Measurements from ENCODE around the gene GPC4.

GPC4 gene

DNA sequence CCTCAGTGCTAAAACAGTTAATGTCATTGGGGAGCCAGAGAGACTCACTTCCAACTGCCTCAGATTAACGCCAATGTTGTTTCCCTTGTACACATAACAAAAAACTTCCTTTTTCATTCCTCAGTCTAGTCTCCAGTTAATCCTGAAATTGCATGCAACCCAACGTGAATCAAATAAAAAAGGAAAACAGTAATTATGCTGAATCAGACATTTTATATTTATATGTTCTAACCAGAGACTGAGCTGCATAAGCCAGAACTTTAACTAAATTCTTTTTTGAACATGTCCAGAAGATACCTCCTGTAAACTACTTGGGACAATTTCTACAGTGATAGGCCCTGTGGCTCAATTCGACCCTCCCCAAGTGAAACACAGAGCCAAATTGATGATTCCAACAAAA lies 4.7 kb downstream of the GPC4 start:
- no peak for DNase-seq

DNA sequence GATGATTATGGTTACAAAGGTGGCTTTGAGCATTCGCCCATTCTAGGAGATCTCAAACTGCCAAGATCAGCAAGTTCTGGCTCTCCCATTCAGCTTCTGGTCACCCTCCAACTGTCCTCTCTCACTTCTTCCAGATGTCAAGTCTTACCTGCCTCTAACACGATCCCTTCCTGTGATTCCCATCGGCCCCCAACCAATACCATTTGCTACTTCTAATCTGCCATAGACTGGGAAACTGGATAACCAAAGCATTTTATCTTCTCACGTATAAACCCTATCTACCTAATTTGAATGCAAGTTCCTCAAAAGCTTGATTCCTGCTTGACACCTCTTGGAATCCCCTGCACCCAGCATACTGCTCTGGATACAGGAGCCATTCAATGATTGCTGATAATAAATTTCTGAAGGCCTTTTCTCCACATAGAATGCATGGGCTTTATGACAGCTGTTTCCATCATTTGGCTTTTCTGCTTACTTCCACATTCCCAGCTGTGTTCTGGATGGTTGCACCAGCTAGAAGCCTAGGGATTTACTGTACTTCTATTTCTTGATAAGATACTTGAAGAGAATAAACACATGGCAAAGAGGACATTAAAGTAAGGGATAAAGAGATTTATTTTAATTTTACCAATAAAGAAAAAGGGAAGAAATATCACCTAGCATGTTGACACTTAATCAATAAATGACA lies 9.6 kb downstream of the GPC4 start:
- peak in 1 of 2 experiments; percentile 13 for DNase-seq

DNA sequence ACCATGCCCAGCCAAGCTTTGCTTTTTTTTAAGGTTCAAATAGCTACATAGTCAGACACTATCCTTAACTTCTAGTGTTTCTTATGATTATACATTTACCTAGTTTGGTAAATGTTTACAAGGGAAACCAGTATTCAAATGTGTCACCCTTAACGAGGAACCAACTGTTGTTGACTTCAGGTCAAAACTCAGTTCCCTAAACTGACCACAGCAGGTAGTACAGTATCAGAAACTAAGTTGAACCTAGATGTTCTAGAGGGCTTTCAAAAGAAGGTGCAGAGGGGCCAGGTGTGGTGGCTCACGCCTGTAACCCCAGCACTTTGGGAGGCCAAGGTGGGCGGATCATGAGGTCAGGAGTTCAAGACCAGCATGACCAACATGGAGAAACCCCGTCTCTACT lies 11.3 kb downstream of the GPC4 start:
- no peak for DNase-seq

DNA sequence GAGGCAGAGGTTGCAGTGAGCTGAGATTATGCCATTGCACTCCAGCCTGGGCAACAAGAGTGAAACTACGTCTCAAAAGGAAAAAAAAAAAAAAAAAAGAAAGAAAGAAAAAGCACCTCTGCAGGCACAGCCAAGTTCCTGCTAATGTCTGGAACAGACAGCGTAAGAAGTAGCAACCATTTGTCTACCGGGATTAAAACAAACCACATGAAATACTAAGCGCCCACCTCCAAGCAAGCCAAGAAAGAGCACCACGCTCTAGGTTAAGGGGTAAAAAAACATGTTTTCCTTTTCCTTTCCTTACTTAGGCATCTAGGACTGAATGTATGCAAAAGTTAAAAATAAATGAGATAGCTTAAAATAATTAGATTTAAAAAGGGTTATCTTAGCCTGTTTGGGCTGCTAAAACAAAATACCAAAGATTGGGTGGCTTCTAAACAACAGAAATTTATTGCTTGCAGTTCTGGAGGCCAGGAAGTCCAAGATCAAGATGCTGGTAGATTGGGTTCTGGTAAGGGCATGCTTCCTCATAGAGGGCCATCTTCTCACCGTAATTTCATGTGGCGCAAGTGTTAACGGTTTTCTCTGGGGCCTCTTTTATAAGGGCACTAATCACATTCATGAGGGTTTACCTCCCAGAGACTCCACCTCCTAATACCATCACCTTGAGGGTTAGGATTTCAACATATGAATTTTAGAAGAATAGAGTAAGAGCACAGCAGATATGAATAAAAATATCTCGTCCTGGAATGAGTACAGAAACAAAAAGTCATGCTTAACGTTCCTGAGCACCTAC lies 12.3 kb downstream of the GPC4 start:
- DNase-seq = no peak

DNA sequence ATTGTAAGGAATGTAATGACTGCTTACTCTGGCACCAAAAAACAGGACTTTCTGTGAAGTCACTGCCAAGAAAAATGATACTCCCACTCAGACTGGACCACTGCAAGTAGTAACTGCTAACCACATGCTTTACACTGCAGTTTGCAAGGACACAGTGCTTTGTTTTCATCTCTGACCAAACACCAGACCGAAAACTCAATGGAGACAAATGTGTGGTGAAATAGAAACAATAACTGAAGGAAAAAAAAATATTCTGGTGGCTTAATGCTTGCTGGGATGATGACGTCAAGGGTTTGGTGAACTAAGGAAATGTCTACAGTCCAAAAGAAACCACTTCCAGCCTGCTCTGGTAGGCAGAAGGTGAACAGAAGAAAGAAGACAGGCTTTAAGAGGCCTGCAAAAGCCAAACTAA lies 13.2 kb downstream of the GPC4 start:
- no peak for DNase-seq

DNA sequence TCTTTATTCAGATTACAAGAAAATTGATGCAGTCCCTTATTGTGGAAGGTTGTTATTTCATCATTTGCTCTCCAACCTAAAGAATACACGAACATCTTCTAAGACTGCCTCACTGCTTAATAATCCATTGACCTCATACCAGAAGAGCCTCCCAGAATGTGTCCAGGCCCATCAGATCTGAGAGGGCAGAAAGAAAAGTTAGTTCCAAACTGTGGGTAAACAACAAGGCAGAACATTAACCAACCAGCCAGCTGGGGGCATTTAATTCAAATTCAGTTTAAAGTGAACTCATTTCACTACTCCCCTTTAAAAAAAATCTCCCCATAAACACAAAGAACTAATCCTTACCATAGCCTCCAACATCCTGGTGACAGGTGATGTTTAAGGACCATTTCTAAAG lies 13.8 kb downstream of the GPC4 start:
- DNase-seq = no peak

DNA sequence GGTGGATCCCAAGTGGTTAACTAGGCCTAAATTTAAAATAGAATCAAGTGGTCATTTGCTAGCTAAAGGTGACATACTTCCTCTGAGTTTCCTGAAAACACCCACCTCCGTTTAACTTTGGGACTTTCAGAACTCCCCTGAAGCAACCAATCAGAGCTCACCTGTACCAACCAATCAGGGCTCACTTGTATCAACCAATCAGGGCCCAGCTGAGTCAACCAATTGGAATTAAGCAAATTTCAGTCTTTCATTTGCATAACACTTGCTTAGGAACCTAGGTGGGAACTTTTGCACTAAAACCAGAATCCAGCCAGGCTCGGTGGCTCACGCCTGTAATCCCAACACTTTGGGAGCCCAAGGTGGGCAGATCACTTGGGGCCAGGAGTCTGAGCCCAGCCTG lies 15.9 kb downstream of the GPC4 start:
- no peak for DNase-seq

DNA sequence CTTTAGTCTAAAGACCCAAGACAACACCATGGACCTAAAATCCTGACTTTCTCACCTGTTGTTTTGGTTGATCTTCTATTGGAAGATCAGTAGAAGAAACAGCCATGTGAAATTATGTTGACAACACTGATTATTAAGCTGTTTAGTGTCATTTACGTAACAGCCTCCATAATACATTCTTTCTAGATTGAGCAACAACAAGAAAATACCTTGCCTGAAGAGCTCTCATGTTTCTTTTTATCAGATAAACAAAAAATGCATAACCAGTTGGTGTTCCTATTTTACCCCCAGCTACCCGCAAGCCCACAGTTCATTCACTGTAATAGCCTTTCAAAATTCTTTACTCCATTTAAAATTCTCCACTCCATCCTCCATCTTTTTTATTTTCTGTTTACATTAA lies 20.5 kb downstream of the GPC4 start:
- no peak for DNase-seq

DNA sequence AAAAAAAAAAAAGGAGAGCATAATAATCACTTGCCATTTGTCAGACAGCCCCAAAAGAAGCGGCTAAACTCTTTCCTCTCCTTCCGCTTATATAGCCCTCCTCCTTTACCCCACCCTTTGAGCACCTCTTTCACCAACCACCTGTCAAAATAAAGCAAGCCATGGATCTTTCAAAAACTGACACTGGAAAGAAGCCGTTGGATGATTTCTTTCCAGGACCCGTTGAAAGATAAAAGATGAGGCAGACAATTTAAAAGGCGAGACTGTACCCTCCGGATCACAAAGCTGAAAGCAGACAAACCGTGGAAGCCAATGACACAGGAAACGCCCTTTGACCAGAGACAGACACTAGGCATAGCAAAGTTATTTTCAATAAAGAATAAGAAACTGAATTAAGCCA lies 22.6 kb downstream of the GPC4 start:
- no peak for DNase-seq

DNA sequence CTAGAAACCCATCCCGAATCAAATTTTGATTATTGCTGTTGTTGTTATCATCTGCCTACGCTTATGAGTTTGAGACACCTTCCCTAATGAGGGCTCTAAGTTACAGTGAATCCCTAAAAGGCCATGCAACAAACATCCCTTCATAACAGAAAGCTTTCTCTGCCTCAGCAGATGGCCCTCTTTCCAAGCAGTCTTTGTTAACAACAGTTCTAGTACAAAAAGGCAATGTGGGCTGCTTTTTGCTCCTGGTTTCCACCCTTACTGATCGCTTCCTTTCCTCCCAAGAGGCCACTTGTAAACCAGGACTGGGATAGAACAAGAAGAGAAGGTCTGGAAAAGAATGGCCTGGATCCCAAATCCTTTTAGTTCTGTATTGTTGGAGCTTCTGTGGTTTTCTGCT lies 24.2 kb downstream of the GPC4 start:
- no peak for DNase-seq

DNA sequence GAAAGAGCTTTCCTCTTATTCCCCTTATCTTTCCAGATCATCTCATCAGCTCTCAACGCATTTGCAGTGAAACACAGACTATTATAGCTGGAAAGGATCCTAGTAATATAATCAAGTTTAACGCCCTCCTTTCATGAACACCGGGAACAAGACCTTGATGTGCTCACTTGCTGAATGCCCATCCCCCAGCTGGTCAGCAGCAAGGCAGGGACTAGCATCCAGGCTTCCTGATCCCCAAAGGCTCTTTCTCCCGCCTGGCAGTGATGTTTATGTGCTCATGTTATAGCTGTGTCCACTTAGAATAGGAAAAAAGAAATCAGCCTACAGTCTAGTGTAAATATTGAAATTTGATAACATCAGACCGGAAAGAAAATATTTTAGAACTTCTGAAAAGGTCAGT lies 24.6 kb downstream of the GPC4 start:
- DNase-seq = no peak

DNA sequence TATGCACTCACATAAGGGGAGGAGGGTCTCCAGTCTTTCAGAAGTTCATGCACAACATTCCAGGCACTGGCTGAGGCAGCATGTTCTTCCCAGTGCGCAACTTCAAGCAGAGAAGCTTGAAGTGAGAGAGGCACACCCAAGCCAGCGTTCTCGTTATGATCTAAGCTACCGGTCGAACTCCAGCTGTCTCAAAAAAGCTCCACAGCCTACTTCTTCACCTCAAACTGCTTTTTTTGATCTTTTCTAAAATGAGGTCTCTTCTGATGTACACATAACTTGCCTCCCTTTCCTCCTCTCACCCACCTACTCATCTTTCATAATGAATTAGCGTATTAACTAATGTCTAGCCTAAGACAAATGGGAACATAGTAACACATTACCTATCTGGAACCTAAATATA lies 25.3 kb downstream of the GPC4 start:
- no peak for DNase-seq

DNA sequence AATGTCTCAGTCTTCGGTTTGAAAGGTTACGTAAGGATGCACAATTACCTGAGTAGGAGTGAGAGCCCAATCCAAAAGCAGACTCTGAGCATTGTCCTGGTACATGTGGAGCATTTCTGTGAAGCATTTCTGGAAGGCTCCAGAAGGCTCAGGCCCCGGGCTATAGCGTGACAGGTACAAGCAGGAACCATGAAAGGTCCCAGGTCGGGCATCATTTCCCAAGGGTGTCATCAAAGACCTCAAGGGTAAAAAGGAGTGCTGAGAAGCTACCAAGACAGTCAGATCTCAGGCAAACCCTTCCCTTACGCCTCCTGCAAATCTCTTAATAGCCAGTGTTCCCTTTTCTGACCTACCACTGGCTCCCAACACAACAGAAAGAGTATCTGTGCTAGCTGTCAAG lies 30.8 kb downstream of the GPC4 start:
- DNase-seq = no peak

DNA sequence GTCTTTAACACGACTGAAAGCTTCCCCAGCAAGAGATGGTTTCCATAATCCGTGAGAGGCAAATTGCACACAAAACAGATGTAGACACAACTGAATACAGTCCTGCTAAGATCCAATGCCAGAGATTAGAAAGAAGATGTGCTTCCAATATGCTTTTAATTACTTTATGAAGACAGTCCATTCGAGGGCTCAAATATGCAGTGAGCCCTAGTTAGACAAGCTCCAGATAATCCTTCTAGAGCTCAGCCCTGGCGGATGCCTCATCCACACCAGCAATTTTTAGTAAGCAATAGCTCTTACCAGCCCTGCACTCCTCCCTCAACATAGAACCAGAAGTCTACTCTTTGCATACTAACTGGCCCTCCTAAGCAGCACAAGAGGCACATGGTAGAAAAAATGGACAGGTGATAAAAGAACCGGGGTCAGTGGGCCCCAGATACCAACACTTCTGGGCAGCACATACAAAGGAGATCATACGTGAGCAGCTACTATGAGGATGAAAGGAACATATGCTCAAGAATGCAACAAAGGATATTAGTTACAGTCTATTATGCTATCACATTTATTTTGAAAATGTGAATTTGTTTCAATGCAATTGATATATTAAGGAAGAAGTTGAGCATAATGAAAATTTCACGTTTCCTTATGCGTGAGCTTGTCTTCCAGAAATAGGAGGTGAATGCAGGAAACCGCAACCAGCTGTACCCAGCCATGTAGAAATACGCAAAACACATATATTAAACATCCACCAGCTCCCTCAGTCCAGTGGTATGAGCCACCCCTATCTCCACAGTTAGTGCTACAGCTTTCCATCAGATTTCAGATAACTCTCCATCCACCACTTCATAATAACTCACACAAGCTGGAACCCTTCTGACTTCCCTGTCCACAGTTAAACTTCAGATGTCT lies 34.3 kb downstream of the GPC4 start:
- DNase-seq = no peak

DNA sequence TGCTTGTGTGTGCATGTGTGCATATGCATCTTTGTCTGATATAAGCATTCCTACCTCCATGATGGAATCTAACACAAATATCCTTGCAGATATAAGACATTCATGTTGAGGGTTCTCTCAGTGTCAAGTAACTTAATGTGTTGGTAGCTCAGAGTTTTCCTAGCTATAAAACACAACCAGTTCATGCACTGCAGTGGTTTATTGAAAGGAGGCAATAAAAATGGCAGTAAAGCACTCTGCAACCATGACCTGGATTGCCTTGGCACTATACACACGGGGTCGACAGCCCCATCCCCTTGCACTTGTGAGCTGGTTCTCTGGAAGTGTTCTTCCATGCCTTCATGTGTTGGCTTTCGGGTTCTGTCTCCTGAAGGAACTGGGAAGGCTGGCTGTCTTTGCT lies 38.9 kb downstream of the GPC4 start:
- no peak for DNase-seq

DNA sequence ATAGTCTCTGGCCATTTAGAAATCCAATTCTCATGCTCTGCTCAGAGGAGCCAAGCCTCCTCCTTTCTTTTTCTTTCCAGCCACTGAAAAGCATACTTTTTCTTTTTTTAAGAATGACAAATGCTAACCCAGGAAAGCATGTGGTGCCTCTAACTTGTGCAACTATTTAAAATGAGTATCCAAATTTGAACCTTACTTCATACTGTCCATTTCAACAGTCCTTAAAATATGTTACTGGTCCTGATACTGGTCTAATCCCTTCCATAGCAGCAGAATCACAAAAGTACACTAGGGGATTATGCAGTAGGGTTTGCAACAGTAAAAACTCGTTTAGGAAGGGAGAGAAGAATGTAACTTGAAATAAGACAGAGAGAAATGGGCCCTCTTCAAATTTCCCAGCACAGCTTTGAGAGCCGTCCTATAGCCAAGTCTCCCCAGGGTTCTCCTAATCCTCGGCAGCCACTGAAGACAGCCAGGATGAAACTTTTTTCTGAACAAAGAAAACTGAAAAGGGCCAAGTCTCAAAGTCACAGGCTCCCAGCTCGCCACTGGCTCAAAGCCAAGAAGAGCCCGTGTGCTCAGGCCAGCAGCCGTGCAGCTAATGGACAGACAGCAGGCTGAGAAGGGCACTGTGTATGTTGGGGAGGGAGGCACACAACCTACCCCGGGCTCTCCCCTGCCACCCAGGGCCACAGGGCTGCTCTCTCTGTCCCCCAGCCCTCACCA lies 39.5 kb downstream of the GPC4 start:
- DNase-seq = no peak

DNA sequence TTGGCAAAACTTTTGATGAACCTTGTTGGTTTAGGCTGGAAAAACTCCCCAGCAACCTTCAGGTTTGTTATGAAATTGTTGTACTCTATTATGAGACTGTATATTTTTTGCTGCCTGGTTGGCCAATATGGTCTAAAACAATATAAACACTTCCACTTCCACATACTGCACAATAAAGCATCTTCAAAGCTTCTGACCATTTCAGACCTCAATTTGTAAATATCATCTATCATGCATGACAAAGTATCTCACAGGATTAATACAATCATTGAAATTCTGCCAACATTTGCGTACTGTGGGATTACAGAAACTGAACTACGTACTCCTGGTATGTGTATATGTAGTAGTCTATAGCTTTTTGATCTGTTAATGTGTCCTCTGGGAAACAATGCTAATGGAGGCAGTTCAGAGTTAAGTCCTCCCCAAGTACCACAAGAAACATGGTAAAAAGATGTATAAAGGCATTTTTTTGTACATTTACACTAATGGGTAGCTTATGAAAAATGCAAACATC lies 40.4 kb downstream of the GPC4 start:
- DNase-seq = no peak

DNA sequence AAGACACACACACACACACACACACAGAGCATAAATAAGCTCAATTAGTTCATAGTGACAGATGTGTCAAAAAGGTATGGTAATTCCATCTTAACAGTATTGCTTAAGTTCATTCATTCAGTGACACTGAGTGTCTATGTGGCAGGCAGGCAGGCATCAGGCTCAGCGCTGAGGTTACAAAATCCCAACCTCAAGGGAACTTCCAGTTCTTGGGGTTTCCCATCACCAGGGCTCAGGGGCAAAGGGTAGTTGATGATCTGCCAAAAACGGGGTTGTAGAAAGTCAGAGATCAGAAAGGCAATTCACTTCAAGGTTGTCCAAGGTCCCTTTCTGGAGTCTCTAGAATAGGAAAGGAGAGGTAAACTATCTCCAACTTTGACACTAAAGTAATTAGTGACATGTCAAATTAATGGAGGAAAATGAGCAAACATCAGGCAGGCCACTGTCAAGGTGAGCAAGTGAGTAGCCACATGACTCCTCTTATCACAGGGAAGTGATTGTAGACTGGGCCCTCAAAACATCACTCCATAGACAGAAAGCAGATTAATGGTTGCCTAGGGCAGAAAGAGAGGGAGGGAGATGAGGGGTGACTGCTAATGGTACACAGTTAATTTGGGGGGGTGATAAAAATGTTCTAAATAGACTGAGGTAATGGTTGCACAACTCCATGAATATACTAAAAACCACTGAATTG lies 41.8 kb downstream of the GPC4 start:
- DNase-seq = no peak

DNA sequence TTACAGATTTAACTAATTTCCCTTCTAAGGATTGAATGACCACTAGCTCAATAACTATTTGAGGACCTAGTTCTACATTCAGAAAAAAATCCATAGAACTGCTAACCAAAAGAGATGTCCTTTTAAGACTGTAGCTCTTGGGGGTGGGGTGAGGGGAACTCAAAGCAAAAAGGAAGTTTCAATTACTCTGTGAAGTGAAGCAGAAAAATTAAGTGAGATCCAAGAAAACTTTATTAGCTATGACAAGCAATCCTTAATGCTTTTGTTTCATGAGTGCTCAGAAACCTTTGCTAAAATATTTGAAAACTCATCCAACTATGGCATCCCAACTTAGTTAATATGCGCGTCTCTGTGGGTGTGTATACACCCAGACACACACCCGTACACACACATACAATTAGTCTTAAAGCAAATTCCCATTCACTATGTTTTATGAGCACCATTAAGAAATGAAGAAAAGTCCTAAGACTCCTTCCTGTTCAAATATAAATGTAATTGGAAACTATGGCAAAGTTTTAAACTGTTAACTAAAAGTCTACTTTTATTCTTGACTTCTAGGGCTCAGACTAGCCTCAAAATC lies 44.5 kb downstream of the GPC4 start:
- no peak for DNase-seq

DNA sequence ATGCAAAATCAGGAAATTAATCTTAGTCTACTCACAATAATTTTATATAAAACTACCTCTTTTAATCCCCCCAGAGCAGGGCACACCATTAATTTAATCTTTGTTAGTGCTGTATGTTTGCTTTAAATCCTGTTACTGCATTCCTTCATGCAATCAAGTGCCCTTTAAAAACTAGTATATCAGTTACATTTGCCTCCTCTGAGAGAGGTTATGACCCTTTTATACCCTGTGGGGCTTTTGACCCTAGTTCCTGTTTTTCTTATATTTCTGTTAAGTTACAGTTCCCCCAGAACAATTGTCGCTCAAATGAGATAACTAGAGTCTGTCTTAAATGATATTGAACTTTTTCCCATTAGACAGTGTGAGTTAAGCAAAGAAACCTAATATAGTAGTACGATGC lies 46.2 kb downstream of the GPC4 start:
- no peak for DNase-seq

DNA sequence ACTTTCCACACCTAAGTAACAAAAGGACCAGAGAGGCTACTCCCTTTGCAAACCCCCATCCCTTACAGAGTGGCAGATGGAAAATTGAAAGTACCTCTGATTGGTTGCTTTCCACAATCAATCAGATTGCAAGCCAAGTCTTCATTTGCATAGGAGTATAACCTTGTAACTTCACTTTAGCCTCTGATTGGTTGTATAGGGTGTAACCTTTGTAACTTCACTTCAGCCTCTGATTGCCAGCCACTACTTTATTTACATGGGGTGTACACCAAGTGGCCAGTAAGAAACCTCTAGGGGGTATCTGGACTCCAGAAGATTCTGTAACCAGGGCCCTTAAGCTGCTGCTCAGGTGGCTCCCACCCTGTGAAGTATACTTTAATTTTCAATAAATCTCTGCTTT lies 48.6 kb downstream of the GPC4 start:
- DNase-seq = no peak
